Glomerular endothelial cell (primary cell): ENCODE results near the gene TECTB. TPM values are rescaled to one million over a fixed set of nuclear protein-coding genes. Genes with fewer than 3 reads are reported as not detected.

Experiments
- DNase-seq: peaks from one replicate; pipeline ENCODE4 v3.0.0-alpha.2; 2011; ENCODE audit warnings: low read depth, low spot score; ENCODE audit errors: extremely low read depth
- total RNA-seq: library from RNA; depleted of rRNA; stranded (reverse); fragments of >200 nt; gene quantifications from 2 replicates; pipeline ENCODE4 v1.2.3, GENCODE V29; 2015

Gene TECTB
- total RNA-seq, 1 donor from 2014 or later = not detected

- DNase-seq = no peak
Observed at GRCh38 chr10:112344261-112344660, 61.1 kb downstream of the TECTB start.

GRCh38 chr10:112345202-112345601 is 62.0 kb downstream of the TECTB start:
- DNase-seq = no peak

GRCh38 chr10:112345743-112346142 is 62.5 kb downstream of the TECTB start:
- DNase-seq = no peak

- DNase-seq = no peak
Observed at GRCh38 chr10:112346774-112347173, 63.6 kb downstream of the TECTB start.

GRCh38 chr10:112347709-112348671 is 64.8 kb downstream of the TECTB start:
- no peak for DNase-seq

GRCh38 chr10:112348759-112349158 is 65.6 kb downstream of the TECTB start:
- no peak for DNase-seq

- DNase-seq = no peak
Observed at GRCh38 chr10:112349521-112350085, 66.4 kb downstream of the TECTB start.

- DNase-seq = no peak
Observed at GRCh38 chr10:112351146-112351545, 67.9 kb downstream of the TECTB start.

- DNase-seq = no peak
Observed at GRCh38 chr10:112352044-112352443, 68.8 kb downstream of the TECTB start.

GRCh38 chr10:112353046-112353445 is 69.8 kb downstream of the TECTB start:
- no peak for DNase-seq

Other genes starting within 250 kb of the TECTB start
- gene GPAM, start 99.6 kb upstream of the TECTB start, total RNA-seq = 5.2 TPM in 2 replicates
- gene ACSL5, start 90.7 kb downstream of the TECTB start, total RNA-seq = 22.5 and 24.7 TPM in 2 replicates
- gene ZDHHC6, start 163.5 kb downstream of the TECTB start, total RNA-seq = 23.1 and 26.7 TPM in 2 replicates
- 22.1 and 28.3 TPM in 2 replicates for gene VTI1A, start 163.8 kb downstream of the TECTB start, total RNA-seq